NCI-H345 treated with DMSO at 0.1 percent for 48 hours (cell line): ENCODE data around the gene HSD17B11.
"Not testable (repeated sequence)": the region's sequence is repeated elsewhere in the genome, so short reads cannot be mapped to it uniquely, and the experiment has no call there.

Experiments used
- DNase-seq: peaks from one replicate; lab custom pipeline; 2025; ENCODE audit not compliant: unreplicated experiment; lab: John Stamatoyannopoulos, UW

The HSD17B11 gene

DNA sequence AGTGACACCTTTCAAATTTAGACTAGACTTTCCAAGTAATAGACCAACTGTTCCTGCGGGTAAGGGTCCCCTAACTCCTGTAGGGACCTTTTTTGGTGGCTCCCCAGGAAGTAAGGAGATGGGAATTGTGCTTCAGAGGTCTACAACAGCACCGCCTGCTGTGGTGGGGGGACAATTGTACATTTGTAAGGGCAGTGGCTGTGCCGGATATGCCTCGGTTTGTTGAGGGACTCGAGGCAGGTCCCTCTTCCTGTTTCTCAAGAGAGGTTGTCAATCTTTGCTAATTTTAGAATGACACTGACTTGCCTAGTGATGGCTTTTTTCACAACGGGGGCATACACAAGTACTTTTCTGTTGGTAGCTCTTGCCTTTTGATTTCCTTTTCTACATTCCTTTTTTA is 15.5 kb upstream of the HSD17B11 start:
- no peak for DNase-seq

DNA sequence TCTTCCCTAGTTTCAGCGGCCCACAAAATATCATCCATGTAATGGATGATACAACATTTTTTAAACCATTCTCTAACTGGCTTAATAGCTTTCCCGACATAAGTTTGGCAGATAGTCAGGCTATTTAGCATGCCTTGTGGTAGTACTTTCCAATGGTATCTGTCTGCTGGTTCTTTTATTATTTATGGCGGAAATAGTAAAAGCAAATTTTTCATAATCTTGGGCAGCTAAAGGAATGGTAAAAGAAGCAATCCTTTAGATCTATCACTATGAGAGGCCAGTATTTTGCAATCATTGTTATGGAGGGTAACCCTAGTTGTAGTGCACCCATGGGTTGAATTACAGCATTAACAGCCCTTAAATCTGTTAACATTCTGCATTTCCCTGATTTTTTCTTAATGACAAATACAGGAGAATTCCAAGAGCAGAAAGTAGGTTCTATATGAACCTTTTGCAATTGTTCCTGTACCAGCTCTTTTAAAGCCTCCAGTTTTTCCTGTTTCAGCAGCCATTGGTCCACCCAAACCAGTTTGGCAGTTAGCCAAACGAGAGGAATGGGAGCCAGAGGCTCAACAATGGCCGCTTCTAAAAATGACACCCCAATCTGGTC is 14.3 kb upstream of the HSD17B11 start:
- no peak for DNase-seq

DNA sequence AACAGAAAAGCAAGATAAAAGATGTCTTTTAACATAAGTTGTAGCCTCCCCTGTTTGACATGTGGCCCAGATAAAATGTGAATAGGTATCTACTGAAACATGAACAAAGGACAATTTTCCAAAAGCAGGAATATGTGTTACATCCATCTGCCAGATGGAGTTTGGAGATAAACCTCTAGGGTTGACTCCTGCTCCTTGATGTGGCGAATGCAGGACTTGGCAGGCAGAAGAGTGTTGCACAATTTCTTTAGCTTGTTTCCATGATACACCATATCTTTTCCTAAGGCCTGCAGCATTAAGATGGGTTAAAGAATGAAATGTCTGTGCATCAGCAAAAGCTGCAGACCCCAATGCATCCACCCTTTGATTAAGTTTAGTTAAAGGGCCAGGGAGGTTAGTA is 12.7 kb upstream of the HSD17B11 start:
- DNase-seq = not testable (repeated sequence)

DNA sequence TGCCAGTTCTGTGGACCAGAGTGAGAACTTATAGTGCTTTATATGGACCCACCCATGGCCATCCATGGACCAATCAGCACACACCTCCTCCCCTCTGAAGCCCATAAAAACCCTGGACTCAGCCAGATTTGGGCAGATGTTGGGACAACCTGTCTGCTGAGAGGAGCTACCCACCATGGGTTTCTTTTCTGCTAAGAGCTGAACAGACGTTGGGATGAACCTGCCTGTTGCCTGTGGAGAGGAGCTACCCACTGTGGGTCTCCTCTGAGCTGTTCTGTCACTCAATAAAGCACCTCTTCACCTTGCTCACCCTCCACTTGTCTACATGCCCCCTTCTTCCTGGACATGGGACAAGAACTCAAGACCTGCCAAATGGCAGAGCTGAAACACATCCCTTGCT is 9.0 kb upstream of the HSD17B11 start:
- no peak for DNase-seq

DNA sequence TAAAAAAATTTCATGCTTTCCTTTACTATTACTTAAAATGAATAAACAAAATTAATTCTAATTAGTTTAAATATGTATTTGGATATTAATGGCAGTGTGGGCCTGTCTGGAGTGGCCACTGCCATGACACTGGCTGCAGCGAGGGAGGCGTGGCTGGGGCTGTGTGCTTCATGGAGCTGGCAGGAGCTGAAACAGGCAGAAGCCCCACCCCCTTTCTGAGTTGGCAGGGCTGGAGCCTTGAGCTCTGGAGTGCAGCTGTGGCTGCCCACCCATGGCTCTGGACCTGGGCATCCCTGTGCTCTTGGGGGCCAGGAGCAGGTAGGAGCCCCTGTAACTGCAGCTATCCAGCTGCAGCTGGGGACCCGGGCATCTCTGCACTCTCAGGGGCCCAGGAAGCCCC is 8.2 kb upstream of the HSD17B11 start:
- no peak for DNase-seq

DNA sequence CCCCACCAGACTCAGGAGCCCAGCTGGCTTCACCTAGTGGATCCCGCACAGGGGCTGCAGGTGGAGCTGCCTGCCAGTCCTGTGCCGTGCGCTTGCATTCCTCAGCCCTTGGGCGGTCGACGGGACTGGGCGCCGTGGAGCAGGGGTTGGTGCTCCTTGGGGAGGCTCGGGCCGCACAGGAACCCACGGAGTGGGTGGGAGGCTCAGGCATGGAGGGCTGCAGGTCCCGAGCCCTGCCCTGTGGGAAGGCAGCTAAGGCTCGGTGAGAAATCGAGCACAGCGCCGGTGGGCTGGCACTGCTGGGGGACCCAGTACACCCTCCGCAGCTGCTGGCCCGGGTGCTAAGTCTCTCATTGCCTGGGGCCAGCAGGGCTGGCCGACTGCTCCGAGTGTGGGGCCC is 4.9 kb upstream of the HSD17B11 start:
- DNase-seq = not testable (repeated sequence)

DNA sequence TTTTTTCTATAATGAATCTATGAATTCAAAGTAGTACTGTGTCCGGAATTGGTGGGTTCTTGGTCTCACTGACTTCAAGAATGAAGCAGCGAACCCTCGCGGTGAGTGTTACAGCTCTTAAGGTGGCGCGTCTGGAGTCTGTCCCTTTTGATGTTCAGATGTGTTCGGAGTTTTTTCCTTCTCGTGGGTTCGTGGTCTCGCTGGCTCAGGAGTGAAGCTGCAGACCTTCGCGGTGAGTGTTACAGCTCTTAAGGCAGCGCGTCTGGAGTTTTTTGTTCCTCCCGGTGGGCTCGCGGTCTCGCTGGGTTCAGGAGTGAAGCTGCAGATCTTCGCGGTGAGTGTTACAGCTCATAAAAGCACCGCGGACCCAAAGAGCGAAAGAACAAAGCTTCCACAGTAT is 4.1 kb upstream of the HSD17B11 start:
- not testable (repeated sequence) for DNase-seq

DNA sequence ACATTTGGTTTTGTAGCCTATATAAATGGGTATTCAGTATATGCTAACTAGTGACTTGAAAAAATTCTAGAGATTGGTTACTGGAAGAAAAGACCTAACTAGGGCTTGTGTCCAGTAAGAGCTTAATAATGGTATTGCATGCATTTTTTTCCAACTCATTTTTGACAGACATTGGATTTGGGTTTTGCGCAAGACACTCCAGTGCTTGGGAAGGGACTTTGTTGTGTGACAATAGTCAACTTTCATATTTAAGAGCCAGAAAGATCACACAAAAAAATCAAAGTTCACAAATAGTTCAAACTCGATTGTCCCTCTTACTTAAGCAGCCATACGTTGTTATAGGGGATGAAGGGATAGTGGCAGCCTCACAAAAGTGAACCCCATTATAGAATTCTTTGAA is 1.2 kb upstream of the HSD17B11 start:
- no peak for DNase-seq

DNA sequence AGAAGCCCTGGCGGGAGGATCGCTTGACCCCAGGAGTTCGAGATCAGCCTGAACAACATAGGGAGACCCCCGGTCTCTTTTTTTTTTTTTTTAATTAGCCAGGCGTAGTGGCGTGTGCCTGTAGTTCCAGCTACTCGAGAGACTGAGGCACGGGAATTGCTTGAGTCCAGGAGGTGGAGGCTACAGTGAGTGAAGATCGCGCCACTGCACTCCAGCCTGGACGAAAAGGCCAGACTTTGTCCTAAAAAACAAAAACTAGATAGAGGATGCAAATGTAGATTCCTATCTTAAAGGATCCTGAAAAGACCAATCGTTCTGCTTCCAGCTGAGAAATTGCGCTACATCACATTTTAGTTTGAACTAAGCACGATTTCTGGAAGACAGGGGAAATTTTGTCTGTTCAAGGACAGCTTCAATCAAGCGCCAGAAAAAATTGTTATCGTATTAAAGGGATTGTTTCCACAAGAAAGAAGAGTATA is 627 bp upstream of the HSD17B11 start:
- no peak for DNase-seq

DNA sequence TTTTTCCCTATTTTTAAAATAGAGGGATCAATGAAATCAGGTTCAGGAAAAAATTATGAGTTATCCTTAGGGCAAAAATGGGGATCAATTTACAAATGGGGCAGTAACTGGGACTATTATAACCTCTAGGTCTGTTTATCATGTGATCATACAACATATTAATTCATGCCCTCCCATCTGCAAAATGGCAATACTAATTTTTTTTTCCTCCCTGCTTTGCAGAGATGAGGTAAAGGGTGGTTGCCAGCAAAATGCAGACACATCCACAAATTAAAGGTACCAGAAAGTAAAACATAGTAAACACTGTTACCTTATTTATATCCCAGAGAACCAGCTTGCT is 467 bp downstream of the HSD17B11 start:
- no peak for DNase-seq

DNA sequence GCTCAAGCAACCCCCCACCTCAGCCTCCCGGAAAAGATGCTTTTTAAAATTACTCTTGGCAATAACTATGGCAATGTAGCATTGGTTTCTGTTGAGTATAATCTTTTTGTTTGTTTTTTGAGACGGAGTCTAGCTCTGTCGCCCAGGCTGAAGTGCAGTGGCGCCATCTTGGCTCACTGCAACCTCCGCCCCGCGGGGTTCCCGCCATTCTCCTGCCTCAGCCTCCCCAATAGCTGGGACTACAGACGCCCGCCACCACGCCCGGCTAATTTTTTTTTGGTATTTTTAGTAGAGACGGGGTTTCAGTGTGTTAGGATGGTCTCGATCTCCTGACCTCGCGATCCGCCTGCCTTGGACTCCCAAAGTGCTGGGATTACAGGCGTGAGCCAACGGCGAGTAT is 933 bp downstream of the HSD17B11 start:
- not testable (repeated sequence) for DNase-seq

DNA sequence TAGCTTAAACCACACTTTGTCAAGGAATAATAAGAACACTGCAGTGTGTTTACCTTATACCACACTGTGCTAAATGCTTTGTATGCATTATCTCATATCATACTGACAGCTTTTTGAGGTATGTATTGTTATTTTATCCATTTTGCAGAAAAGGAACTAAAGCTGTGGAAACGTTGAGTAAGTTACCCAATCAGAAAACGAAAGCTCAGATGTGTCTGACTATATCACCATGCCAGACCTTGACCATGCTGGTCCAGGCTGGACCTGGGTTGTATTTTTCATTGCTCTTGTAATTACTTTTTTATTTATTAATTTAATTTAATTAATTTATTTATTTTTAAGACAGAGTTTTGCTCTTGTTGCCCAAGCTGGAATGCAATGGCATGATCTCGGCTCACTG is 2.1 kb downstream of the HSD17B11 start:
- DNase-seq = no peak

DNA sequence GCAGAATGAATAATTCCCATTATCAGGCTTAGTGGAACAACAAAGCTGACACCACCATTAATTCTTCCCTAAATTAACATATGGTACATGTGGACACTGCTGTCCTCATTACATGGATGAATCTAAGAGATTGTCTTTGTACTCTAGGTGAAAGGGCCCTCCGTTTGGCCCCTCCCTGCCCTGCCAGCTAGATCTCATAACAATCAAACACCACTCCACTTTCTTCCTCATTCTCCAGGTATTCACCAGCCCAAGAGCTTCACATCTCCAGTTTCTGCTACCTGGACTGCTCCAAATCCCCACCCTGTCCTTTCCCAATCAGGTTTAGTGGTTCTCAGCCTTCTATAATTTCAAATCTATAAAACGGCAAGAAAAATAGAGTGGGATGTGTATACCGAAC is 3.8 kb downstream of the HSD17B11 start:
- no peak for DNase-seq

DNA sequence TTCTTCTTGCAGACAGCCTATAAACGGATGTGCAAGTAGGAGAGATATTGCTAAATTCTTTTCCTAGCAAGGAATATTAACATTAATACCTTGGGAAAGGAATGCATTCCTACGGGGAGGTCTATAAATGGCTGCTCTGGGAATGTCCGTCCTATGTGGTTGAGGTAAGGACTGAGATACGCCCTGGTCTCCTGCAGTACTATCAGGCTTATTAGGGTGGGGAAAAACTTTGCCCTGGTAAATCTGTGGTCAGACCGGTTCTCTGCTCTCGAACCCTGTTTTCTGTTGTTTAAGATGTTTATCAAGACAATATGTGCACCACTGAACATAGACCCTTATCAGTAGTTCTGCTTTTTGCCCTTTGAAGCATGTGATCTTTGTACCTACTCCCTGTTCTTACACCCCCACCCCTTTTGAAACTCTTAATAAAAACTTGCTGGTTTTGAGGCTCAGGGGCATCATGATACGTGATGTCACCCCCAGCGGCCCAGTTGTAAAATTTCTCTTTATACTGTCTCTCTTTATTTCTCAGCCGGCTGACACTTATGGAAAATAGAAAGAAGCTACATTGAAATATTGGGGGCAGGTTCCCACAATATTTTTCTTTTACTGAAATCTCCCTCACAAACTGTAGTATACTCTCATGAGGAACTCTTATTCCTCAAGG is 6.4 kb downstream of the HSD17B11 start:
- not testable (repeated sequence) for DNase-seq

DNA sequence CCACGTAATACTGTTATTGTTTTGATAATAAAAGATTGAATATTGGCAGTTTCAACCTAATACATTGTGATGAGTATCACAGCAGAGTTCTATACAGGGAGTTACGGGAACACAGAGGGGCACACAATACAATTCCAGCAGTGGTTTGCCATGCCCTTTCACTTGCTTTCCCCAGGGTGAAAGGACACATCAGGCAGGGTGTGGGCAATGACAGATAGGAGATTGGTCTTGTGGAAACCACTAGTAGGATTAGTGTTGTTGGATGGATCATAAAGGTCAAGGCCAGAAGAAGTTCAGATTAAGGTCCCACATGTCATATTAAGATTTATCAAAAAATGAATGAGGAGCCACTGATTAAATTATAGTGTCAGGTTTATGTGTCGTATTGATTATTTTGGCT is 8.1 kb downstream of the HSD17B11 start:
- no peak for DNase-seq

DNA sequence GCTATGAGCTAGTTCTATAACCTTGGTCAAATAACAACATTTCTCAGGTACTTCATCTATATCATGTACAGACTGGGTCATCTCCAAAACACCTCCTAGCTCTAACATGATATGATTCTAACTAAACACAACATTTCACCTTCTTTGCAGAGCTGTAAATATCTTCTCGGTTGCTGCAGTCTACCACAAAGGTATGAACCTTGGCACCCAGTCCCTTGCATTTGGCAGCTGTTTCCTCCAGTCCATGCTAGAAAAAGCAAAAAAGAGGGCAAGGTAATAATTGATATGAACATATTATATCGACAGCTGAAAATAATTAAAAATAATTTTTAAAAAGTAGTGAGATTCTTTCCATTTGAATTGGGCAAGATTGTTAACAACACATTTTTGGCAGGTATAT is 8.9 kb downstream of the HSD17B11 start:
- DNase-seq = no peak

DNA sequence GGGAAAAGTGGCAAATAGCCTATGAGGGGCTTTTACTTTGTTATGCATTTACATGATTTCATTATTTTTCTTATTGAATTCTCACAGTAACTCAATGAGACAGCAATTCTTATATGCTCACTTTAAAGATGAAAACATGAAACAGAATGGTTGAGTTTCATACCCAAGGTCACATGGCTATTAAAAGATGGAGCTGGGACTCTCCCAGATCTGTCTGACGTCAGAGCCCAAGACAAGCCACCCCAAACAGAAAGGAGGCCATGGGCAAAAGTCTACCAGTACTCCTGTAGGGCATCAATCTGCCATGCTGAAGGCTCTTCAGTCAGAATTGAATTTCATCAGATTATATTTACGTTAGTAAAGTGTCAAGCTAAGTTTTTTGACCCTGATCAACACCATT is 13.2 kb downstream of the HSD17B11 start:
- no peak for DNase-seq

DNA sequence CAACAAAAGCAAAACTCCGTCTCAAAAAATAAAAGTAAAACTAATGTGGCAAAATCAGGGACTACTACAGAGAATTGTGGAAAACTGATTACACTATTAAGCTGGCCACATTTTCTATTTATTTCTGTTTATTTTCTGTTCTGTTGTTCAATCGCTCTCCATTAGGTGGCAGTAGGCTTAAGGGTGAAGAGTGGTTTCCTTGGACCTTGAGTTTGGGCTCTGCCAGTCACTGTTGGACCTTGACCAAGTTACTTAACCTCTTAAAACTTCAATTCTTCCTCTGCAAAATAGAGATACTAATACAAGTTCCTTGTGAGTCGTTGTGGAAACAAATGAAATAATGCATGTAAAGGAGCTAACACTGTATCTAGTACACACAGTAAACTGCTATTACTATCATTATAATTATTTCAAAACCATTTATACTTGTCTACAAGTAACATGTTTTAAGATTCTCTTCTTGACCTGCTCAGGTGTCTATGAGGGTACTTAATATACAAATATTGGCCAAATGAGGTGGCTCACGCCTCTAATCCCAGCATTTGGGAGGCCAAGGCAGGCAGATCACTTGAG is 15.2 kb downstream of the HSD17B11 start:
- DNase-seq = no peak

DNA sequence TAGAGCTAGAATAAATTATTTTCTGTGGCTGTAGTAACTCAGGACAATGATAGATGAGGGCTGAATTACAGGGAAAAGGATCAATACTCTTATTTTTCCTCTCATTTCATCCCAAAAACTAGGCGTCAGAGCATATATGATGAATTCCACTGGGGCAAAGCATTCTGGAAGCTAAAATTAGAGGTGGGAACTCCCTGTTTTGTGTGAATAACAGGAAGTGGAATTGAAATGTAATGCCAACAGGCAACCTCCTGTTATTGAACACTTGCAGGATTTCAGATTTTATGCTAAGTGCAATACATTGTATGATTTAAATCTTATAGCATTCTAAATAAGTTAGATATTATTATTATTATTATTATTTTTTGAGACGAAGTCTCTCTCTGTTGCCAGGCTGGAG is 20.9 kb downstream of the HSD17B11 start:
- no peak for DNase-seq

DNA sequence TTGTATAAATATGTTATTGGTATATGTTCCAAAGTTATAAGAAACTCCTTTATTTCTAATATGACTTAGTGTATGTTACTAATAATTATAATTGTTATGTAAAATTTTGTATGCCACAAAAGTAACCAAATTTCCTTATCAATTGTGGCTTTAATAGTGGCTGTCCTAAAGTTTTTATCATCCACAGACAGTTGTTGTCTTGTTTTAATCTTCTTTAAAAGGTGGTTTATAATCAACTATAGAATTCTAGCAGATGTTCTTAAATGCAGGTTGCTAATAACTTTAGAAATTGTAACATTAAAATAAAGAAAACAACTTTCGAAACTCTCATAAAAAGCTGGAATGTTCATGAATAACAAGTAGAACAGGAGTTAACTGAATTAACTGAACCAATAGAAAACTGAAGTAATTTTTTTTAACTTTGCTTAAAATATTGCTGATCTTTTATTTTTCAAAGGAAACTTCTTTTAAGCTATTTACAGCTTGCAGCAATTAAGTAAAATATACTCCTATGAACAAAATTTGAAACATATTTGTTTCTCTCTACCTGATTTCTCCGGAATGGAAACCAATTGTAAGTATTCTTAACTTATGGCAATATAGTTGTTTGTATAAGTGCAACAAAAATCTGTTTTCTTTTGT is 24.3 kb downstream of the HSD17B11 start:
- no peak for DNase-seq

DNA sequence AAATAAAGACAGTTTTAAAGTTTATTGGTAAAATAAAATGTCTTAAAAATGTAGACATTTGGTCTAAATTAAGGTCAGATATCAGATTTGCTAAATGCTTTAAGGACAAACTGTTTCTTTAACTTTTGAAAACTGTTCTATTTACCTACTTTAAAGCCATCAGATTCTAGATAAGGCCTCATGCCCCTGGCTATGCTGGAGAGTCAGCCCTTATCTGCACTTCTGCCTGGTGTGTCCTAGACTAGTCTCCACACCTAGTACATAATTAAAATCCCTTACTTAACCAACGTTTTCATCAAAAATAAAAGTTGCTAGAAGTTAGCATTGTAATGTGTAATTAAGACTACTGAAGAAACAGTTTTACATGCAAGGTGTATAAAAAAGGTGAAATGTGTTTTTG is 25.6 kb downstream of the HSD17B11 start:
- DNase-seq = no peak

DNA sequence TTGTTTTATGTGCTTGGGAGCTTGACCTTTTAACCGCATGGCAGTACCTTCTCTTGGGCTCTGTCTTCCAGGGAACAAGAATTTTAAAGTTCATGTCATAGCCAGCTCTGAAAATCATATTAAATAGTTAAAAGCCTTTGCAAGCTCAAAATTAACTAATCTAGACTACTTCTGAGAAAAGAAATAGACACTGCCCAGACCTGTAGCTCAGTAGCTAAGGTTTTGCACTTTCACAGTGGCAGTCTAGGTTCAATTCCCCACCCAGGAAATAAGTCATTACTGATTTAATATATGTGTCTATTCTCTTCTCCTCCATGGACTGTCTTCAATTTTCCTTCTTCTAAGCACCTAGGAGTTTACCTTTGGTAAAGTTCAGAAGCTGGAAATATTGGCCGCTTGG is 27.4 kb downstream of the HSD17B11 start:
- no peak for DNase-seq
